ENCODE measurements around the gene SVIL. TPM values are rescaled to one million over a fixed set of nuclear protein-coding genes. Genes with fewer than 3 reads are reported as not detected.

Gene SVIL
- total and polyA plus RNA-seq, 2 of the 13 experiments (the other 11 are each of a cell fraction or from before 2014, with no cell fraction given): 3.9 to 12.1 TPM

DNA sequence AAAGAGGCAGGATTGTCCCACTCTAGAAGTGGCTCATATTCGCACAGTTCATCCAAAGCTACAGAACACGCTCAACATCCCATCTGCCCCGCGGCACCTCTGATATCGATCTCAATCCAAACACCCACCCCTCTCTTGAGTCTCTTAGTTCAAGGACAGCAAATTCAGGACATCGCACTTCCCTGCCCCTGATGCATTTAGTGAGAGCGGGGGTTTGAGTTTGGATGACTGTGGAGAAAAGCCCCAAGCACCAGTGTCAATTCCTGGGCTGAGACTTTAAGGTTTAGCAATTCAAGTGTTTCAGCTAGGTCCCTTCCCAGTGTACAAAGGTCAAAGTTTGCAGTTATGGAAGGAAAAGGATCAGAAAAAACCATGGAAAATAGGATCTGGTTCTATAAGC is 179.7 kb downstream of the SVIL start (continued):
- TF ChIP-seq, protein P1, sequence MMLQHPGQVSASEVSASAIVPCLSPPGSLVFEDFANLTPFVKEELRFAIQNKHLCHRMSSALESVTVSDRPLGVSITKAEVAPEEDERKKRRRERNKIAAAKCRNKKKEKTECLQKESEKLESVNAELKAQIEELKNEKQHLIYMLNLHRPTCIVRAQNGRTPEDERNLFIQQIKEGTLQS (CRISPR knock-in tag; IDR thresholded peaks at IDR 0.05): no peak
- TF ChIP-seq ZNF546 (CRISPR knock-in tag; conservative IDR thresholded peaks at IDR 0.05): no peak
- TF ChIP-seq TGIF2 (CRISPR knock-in tag; IDR thresholded peaks at IDR 0.05): no peak
- peak; percentile 80 for TF ChIP-seq TBX2 (CRISPR knock-in tag; IDR thresholded peaks at IDR 0.05; ENCODE audit: borderline replicate concordance)
- TF ChIP-seq AHDC1 (CRISPR knock-in tag; IDR thresholded peaks at IDR 0.05; ENCODE audit: borderline replicate concordance): peak; percentile 67; the same call in 1 of the 2 replicates
- TF ChIP-seq ONECUT2 (CRISPR knock-in tag; IDR thresholded peaks at IDR 0.05): peak; percentile 93
- TF ChIP-seq SMC3 (IDR thresholded peaks at IDR 0.05; ENCODE audit: low read length): no peak
- TF ChIP-seq PLSCR1 (CRISPR knock-in tag; IDR thresholded peaks at IDR 0.05; ENCODE audit: borderline replicate concordance): no peak
- no peak for TF ChIP-seq ETS1 (CRISPR knock-in tag; IDR thresholded peaks at IDR 0.05)
- TF ChIP-seq MYC (CRISPR knock-in tag; IDR thresholded peaks at IDR 0.05; ENCODE audit: borderline replicate concordance): peak; percentile 20; the same call in 1 of the 2 replicates
- no peak for TF ChIP-seq ZFP36L2 (CRISPR knock-in tag; IDR thresholded peaks at IDR 0.05)
- TF ChIP-seq HNF4G (IDR thresholded peaks at IDR 0.05; ENCODE audit: borderline replicate concordance, low read depth, low read length): peak; percentile 42; the same call in 1 of the 2 replicates
- no peak for TF ChIP-seq HNF4G (CRISPR knock-in tag; IDR thresholded peaks at IDR 0.05; ENCODE audit: borderline replicate concordance, low read depth)
- TF ChIP-seq FOXK1 (CRISPR knock-in tag; IDR thresholded peaks at IDR 0.05; ENCODE audit: borderline replicate concordance, low read depth): no peak
- no peak for TF ChIP-seq EZH2 (conservative IDR thresholded peaks at IDR 0.05; ENCODE audit: low read depth, low read length)
- TF ChIP-seq, protein P2, sequence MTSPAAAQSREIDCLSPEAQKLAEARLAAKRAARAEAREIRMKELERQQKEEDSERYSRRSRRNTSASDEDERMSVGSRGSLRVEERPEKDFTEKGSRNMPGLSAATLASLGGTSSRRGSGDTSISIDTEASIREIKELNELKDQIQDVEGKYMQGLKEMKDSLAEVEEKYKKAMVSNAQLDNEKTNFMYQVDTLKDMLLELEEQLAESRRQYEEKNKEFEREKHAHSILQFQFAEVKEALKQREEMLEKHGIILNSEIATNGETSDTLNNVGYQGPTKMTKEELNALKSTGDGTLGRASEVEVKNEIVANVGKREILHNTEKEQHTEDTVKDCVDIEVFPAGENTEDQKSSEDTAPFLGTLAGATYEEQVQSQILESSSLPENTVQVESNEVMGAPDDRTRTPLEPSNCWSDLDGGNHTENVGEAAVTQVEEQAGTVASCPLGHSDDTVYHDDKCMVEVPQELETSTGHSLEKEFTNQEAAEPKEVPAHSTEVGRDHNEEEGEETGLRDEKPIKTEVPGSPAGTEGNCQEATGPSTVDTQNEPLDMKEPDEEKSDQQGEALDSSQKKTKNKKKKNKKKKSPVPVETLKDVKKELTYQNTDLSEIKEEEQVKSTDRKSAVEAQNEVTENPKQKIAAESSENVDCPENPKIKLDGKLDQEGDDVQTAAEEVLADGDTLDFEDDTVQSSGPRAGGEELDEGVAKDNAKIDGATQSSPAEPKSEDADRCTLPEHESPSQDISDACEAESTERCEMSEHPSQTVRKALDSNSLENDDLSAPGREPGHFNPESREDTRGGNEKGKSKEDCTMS (CRISPR knock-in tag; conservative IDR thresholded peaks at IDR 0.05): no peak
- no peak for TF ChIP-seq SP1 (IDR thresholded peaks at IDR 0.05)
- no peak for TF ChIP-seq SP1 (CRISPR knock-in tag; IDR thresholded peaks at IDR 0.05)
- no peak for TF ChIP-seq ZFP1 (CRISPR knock-in tag; IDR thresholded peaks at IDR 0.05)
- no peak for TF ChIP-seq CENPT (CRISPR knock-in tag; IDR thresholded peaks at IDR 0.05; ENCODE audit: low read depth)
- TF ChIP-seq HNF4A (CRISPR knock-in tag; IDR thresholded peaks at IDR 0.05): peak; percentile 88
